Fibroblast of skin of left biceps (primary cell): Measurements from ENCODE around the gene EFNA3.

ENCODE experiments used
- DNase-seq, 2 experiments: peaks; one replicate each; pipeline ENCODE4 v3.0.0-alpha.2; 2013; ENCODE audit warnings: low read depth in 2 of 2

Gene EFNA3

DNA sequence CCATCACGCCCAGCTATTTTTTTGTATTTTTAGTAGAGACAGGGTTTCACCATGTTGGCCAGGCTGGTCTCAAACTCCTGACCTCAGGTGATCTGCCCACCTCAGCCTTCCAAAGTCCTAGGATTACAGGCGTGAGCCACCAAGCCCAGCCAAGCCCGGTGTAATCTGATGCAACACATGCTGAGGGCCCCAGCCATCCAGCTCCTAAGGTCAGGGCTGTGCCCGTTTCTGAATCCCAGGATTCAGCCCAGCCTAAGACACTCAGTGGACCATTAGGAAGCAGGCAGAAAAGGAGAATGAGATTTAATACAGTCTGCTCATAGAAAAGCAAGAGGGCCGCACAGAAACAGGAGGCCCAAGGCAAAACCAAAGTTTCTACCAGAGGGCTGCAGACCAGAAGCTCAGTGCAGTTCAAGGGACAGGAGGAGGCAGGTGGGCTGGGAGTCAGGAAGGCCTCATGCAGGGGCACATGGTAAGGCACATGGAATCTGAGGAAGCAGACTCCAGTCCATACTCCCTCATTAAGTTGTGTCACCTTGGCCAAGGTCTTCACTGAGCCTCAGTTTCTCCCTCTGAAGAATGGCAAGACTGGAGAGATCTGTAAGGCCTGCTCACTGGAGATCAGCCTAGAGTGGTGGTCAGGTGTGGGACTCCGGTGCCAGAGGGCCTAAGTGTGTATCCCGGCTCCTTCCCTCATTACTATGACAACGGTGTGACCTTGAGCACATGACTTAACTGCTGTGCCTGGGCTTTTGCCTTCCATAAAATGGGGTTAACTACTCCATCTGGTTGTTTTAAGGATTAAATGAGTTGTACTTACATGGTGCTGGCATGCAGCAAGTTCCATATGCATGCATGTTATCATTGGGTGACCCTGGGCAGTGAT lies 29.9 kb upstream of the EFNA3 start:
- no peak for DNase-seq

DNA sequence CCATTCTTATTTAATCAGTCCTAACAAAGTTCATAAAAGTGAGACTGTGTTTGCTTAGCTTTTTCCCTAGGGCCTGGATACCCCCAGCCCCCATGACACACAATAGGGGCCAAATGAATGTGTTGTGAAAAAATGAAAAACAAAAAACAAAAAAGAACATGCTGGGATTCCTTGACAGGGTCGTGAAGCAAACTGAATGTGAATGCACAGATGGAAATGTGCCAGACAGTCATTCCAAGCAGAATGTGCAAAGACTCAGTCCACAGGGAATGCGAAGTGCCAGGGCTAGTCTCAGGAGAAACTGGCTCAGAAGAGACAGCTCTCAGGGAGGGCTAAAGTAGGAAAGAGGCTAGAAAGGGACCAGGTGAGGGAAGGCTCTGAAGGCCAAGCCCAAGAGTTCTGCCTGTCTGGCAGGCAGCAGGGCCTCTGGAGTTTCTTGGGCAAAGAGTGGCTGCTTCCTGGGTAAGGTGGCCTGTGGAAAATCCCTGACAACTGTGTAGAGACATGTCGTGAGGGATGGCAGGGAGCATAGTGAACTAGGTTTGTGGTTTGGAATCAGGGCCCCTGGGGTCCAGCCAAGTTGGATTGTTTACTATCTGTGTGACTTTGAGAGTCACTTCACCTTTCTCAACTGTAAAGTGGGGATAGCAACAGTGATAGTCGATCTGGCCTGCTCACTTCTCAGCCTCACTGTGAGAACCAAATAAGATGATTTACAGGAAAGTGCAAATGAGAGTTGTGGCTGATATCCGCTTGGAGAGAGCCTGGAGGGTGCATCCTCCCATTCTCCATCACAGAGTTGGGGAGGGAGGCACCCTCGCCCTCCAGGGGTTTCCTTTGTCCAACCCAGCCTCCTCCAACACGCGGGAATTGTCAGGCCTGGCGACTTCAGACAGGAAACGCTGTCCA lies 28.7 kb upstream of the EFNA3 start:
- DNase-seq, result no peak

DNA sequence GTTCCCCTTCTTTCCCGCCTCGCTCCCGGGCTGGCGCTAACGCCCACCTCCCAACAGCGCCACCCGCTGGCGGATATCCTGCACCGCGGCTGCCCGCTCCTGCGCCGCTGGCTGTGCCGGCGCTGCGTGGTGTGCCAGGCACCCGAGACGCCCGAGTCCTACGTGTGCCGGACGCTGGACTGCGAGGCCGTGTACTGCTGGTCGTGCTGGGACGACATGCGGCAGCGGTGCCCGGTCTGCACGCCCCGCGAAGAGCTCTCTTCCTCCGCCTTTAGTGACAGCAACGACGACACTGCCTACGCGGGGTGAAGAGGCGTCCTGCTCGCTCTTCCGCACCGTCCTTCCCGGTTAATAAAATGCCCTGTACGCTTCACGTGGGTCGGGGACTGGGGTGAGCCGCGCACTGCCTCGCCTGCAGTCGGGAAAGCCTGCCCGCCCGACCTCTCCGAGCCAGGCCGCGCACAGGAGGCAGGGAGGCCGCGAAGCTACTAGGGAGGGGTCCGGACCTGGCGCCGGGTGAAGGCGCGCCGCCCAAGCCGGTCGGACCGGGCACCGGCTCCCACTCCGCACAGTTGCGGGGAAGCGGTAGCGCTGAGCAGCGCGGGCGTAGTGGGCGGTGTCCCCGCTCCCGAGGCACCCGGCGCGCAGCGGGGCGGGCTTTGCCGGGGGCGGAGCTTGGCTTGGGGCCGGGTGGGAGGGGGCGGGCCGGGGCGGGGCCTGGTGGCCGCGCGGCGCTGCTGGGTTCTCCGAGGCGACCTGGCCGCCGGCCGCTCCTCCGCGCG lies 27.9 kb upstream of the EFNA3 start, which contains the start of gene ADAM15:
ADAM15 (plus strand) TSS at position 757 of the 782 bp plus-strand sequence. CDS start 71 bp downstream, outside the sequence.
- DNase-seq, result no peak

DNA sequence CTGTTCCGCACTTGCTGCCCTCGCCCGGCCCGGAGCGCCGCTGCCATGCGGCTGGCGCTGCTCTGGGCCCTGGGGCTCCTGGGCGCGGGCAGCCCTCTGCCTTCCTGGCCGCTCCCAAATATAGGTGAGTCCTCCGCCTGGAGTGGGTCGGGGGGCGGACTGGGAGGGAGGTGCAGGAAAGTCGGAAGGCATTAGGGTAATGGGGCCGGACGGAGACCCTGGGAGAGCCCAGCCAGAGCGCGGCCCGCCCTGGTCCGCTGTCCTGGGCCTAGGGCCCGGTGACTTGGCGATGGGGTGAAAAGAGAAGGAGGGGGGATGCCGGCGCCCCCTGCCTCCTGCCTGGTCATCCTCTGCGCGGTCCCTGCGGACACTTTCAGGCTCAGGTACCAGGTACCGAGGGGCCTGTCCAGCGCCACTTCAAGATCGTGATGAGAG lies 27.3 kb upstream of the EFNA3 start:
- DNase-seq, result no peak

DNA sequence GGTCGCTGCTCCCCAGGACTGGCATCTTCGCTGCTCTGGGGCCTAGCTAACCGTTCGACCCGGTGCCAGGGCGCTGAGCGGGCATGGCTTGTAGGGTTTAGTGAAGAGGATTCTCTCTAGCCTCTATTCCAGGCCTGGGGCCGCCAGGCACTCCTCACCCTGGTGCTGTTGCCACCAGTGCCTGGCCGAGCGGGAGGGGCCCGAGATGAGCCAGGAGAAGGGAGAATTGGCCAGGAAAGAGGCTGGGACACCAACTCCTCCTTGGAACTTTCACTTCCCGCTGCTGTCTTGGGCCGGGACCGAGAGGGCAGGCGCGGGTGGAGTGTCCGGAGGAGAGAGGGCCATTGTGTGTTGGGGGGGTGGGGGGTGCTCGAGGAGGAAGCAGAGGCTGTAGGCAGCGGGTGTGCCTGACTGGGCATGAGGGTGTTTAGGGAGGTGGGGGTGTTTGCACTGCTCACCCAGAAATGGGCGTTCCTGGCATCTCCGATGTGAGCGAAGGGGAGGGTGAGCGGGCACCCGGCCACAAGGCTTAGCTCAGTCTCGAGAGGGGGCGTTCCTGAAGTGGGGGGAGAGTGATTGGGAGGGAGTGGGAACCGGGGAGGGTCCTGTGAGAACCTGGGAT lies 26.7 kb upstream of the EFNA3 start:
- no peak for DNase-seq

DNA sequence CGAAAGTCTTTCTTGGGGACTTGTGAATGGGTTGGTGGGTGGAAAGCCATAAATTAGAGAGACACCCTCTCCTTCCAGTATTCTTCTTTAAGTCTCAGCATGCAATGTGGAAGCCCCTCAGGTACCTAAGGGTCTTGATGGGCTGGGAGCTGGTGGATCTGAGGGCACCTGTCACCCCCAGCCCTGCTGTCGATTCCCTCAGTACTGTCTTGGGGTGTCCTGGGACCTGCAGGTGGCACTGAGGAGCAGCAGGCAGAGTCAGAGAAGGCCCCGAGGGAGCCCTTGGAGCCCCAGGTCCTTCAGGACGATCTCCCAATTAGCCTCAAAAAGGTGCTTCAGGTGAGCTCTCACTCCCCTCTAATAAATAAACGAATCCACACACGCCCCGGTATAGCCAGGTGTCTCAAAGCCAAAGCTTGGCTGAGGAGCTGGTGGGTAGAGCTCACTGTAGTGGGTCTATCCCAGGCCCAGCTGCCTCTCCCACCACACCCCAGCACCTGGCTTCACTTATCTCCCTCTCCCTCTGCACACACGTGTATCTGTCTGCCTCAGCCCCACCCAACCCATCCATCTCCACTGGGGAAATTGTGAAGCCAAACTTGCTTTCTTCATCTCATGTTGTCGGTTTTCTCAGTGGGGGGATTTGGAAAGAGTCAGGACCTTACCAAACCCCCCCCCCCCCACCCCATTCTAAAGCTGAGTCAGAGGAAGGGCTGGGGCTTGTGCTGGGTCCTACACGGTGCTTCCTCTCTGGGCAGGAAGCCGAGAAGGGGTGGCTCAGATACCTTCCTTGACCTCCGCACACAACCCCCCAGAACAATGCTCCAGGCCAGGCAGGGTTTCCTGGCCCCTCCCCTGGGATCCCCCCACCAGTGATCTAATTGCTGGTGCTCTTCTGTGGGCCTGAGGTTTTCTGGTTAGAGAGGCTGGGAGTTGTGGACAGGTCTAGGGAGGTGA lies 25.9 kb upstream of the EFNA3 start:
- no peak for DNase-seq

DNA sequence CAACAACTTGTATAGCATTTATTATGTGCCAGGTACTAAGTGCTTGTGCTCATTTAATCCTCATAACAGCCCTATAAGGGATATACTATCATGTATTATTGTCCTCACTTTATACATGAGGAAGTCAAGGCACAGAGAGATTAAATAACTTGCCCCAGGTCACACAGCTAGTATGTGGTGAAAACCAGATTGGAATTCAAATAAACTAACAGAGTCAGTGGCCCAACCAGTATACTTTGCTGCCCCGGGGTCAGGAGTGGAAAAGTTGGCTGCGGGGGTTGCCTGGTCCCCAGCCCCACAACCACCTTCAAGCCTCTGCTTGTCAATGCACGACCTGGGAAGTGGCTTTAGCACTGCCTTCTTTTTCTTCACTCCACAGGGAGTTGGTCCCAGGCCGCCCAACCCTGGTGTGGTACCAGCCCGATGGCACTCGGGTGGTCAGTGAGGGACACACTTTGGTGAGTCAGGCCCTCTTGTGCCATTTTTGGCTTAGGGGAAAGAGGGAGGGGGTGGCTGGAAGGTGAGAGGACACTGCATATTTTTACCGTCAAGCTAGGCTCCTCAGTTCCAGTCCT lies 25.0 kb upstream of the EFNA3 start:
- DNase-seq, result no peak

DNA sequence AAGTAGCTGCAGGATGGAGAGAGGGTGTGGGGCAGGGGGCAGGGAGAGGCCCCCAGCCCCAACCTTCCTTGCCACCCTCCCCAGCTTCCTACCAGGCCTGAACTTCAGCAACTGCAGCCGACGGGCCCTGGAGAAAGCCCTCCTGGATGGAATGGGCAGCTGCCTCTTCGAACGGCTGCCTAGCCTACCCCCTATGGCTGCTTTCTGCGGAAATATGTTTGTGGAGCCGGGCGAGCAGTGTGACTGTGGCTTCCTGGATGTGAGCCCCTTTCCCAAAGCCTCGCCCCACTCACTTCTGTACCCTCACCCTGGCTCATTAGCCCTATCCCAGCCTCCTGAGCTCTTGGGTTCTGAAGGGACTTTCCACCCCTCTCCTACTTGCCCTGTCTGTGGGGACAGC lies 21.5 kb upstream of the EFNA3 start:
- no peak for DNase-seq

DNA sequence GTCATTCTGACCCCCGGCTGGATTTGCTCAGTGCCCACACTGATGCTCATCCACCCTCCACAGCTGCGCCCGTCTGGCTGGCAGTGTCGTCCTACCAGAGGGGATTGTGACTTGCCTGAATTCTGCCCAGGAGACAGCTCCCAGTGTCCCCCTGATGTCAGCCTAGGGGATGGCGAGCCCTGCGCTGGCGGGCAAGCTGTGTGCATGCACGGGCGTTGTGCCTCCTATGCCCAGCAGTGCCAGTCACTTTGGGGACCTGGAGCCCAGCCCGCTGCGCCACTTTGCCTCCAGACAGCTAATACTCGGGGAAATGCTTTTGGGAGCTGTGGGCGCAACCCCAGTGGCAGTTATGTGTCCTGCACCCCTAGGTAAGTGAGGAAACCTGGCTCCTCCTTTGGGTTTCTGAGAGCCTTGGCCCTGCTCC lies 20.8 kb upstream of the EFNA3 start:
- DNase-seq, result no peak

DNA sequence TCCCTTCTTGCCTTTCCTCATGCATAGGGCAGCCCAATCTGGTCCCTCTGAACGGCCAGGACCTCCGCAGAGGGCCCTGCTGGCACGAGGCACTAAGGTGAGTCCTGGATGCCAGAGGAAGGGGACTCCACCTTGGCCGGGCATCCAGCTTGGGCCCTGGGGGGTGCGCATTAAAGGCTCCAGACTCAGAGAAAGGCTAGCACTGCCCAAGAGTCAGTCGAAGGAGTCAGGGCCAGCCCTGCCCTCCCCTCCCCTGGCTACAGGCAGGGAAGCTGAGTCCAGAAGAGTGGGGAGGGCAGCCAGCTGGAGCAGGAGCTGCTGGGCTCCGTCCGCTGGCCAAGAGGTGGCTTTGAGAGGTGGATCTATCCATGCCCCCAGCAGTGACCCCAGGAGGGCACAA lies 17.9 kb upstream of the EFNA3 start:
- no peak for DNase-seq

DNA sequence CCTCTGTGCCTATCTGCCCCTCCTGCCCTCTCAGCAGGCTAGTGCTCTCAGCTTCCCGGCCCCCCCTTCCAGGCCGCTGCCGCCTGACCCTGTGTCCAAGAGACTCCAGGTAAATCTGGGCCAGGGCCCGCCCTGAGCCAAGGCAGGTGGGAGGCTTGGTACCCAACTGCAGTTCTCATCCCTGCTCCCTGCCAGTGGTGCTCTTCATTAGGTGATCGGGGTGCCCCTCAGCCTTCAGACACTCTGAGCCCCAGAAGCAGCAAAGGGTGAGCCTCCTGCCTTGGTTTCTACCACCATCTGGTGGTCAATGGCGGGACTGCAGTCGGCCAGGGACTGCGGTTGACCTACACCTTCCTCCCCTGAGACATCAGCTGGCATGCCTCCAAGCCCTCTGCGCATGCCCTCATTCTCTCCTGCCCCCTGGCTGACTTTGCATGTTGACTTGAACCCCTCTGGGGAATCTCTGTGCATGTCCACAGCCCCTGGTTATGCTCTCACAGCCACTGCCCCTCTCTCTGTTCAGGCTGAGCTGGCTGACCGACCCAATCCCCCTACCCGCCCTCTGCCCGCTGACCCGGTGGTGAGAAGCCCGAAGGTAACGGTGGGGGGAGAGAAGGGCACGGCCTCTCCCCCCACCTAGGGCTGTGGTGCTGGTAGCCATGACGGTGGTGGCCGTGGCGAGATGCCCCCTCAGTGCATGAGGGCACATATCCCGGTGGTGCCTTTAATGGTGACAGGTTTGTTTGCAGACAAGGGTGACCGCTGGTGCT lies 17.1 kb upstream of the EFNA3 start:
- DNase-seq, result peak in 1 of 2 experiments; percentile 45

DNA sequence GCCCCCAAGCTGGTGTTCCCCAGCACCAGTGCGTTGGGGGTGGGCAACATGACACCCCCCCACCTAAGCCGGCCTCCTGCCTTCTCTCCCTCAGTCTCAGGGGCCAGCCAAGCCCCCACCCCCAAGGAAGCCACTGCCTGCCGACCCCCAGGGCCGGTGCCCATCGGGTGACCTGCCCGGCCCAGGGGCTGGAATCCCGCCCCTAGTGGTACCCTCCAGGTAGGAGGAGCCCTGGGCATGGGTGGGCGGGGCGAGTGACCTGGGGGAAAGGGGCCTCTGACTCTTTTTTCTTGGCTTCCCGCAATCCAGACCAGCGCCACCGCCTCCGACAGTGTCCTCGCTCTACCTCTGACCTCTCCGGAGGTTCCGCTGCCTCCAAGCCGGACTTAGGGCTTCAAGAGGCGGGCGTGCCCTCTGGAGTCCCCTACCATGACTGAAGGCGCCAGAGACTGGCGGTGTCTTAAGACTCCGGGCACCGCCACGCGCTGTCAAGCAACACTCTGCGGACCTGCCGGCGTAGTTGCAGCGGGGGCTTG lies 16.4 kb upstream of the EFNA3 start:
- DNase-seq, result no peak

DNA sequence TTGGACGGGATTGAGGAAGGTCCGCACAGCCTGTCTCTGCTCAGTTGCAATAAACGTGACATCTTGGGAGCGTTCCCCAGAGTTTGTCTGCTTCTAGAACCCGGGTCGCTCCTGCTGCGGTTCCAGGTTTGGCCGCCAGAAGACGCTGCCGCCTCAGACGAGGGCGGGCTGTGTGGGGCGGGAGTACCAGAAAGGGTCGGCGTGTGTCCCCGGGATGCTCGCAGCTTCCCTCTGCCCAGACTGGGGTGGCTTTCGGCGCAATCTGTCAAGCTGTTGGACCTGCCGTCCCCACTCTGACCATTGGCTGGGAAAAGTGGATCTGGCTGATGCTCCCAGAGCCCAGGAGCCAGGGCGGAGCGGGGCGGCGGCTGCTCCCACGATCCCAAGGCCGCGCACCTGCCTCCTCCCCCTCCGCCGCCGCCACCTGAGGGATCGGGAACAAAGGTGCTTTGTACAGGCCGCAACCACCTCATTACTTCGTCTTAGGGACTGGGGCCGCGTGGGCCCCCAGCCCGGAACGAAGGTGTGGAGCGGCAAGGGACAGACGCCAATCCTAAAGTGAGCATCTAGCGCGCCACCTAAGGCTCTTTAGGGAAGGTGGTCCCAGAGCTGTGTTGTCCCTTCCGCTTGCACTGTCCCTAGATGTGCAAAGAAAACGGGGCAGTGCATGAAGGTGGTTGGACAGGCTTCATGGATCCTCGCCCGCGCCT lies 15.8 kb upstream of the EFNA3 start:
- DNase-seq, result no peak

DNA sequence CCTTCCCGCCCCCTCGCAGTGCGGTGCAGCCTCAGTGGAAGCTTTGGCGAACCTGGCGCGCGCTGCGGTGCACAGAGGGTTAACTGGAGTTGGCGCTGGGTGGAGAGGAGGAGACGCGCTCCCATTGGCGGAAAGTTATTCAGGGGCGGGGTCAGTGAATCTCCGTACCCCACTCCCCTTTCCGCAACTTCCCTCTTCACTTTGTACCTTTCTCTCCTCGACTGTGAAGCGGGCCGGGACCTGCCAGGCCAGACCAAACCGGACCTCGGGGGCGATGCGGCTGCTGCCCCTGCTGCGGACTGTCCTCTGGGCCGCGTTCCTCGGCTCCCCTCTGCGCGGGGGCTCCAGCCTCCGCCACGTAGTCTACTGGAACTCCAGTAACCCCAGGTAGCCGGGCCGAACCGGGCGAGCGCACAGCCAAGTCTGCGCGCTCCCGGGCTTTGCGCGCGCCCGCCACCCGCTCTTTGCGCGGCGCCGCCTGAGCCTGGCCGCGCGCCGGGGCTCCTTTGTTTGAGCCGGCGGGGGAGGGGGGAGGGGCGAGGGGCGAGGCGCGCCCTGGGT lies 15.0 kb upstream of the EFNA3 start, which contains the start of gene EFNA4:
EFNA4 (plus strand) TSS at position 191 of the 561 bp plus-strand sequence; CDS start at position 275, 84 bp downstream.
- no peak for DNase-seq

DNA sequence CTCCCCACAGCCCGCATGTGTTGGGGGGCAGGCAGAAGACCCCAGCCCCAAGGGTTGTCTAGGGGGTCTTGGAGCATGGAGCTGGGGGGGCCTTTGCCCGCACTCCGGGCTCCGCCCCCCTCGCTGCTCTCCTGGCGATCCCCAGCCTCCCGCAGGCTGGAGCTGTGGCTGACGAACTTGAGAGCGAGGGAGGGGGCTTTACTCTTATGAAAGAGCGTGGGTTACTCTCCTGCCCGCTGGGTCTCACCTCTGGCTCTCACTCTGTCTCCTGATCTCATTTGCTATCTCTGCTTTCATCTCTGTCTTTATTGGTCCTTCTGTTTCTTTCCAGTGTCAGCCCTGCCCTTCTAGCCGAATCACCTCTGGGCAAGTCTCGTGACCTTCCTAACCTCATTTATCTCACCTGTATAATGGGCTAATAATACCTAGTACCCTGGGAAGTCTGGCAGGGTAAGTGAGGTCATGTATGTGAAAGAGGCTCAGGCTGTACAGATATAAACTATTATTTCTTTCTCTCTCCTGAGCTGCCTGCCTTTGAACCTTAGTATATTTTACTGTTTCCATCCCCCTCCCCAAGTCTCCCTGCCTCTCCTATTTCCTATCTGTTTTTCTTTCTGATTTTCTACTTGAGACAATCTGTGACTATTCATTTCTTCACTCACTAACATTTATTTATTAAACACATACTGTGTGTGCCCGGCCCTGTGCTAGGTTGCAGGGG lies 14.4 kb upstream of the EFNA3 start:
- no peak for DNase-seq

DNA sequence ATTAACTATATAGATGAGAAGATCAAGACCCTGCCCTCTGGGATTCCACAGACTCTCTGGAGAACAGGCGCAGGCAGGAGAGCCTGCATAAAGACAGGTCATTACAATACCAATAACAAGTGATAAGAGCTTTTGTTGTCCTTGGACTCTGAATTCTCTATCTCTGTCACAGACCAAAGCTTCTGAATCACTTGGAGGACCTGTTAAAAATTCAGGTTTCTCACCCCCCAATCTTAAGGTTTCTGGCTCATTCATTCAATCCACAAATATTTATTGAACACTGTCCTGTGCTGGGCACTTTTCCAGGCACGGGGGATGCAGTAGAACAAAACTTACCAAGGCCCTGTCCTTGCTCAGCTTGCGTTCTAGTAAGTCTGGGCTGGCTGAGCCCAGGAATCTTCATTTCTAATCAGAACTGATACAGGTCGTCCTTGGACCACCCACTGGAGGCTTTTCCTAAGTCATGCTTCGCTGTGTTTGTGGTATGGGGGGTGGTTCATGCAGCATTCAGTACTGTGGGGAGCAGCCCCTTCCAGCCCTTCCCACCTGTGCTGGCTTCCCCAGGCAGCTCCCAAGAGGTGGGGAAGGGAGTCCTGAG lies 13.7 kb upstream of the EFNA3 start:
- DNase-seq, result no peak
